Dedifferentiated amniotic fluid mesenchymal stem cell (primary cell): Measurements from ENCODE around the gene PSME2.
A peak's percentile ranks its signal among the peaks of the same experiment; 100 is the strongest.

Experiments
- DNase-seq: peaks from one replicate; pipeline ENCODE4 v3.0.0-alpha.2; 2016; ENCODE audit errors: extremely low spot score

PSME2 gene

GRCh38 chr14:24093901-24094840, 52.2 kb downstream of the PSME2 start, which contains the start of gene PCK2:
PCK2 (plus strand) TSS chr14:24094311; CDS start chr14:24094406, 95 bp downstream.
- DNase-seq, result peak; percentile 93
